ENCODE results near the gene WSB2.
"Not testable (repeated sequence)": the region's sequence is repeated elsewhere in the genome, so short reads cannot be mapped to it uniquely, and the experiment has no call there.

WSB2 gene

DNA sequence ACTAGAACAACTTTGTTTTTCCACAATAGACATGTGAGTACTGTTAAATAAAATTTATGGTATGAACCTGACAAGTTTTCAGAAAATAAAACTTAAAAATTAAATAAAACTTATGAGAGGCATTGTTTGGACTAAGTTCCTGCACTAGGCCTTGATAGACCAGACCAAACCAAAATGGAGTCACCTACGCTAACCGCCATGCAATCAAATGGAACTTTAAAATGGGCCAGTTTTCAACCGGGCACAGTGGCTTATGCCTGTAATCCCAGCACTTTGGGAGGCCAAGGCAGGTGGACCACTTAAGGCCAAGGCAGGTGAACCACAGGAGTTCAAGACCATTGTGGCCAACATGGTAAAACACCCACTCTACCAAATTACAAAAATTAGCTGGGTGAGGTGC is 49.6 kb downstream of the WSB2 start:
- Histone ChIP-seq H3F3A (ENCODE audit: control insufficient read depth, insufficient read depth) (no peaks in the 10 kb centered on the region), H3K4me1 (ENCODE audit: control insufficient read depth, low read length) (peaks cover 5% of the 10 kb centered on the region), H3K36me3 (ENCODE audit: control insufficient read depth, low read length) (no peaks in the 10 kb centered on the region), H3K79me2 (ENCODE audit: control insufficient read depth, low read length) (no peaks in the 10 kb centered on the region), H3K9me3 (ENCODE audit: control insufficient read depth, insufficient read depth, low read length) (no peaks in the 10 kb centered on the region), H4K20me1 (ENCODE audit: control insufficient read depth, insufficient read depth, low read depth, low read length) (no peaks in the 10 kb centered on the region), H3K4me2 (ENCODE audit: low read length) (no peak overlapping the region), H3K4me3 (ENCODE audit: low read length) (no peak overlapping the region), H3K27ac (ENCODE audit: low read depth, low read length) (no peak overlapping the region), H3K27me3 (ENCODE audit: control insufficient read depth, low read length) (peaks cover 6% of the 10 kb centered on the region), H3K9me2 (replicated peaks; ENCODE audit: control insufficient read depth, low read length) (no peaks in the 10 kb centered on the region)
- TF ChIP-seq, protein P1, sequence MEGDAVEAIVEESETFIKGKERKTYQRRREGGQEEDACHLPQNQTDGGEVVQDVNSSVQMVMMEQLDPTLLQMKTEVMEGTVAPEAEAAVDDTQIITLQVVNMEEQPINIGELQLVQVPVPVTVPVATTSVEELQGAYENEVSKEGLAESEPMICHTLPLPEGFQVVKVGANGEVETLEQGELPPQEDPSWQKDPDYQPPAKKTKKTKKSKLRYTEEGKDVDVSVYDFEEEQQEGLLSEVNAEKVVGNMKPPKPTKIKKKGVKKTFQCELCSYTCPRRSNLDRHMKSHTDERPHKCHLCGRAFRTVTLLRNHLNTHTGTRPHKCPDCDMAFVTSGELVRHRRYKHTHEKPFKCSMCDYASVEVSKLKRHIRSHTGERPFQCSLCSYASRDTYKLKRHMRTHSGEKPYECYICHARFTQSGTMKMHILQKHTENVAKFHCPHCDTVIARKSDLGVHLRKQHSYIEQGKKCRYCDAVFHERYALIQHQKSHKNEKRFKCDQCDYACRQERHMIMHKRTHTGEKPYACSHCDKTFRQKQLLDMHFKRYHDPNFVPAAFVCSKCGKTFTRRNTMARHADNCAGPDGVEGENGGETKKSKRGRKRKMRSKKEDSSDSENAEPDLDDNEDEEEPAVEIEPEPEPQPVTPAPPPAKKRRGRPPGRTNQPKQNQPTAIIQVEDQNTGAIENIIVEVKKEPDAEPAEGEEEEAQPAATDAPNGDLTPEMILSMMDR (IDR thresholded peaks at IDR 0.05; ENCODE audit: low read depth, low read length, poor library complexity, severe bottlenecking): no peak
- TF ChIP-seq EZH2phosphoT487 (IDR thresholded peaks at IDR 0.05; ENCODE audit: borderline replicate concordance, low read length): no peak

DNA sequence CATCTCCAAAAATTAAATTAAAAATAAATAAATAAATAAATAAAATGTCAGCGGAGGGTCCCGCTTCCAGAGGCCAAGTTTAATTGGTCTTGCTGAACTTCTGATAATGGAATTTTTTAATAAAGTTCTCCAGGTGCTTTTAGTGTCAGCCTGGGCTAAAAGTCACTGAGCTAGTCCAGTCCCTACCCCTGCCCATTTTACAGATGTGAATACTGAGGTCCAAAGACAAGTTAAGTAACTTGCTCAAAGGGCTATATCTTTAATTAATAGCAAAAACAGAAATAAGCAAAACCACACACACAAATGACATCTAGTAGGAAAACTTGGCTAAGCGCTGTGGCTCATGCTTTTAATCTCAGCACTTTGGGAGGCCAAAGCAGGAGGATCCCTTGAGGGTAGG is 50.1 kb downstream of the WSB2 start:
- no peak overlapping the region for H3K4me2 ChIP-seq (ENCODE audit: low read length)
- H3K4me3 ChIP-seq (ENCODE audit: low read length): no peak overlapping the region
- H3K79me2 ChIP-seq (ENCODE audit: control insufficient read depth, low read length): no peaks in the 10 kb centered on the region
- H3K27ac ChIP-seq (ENCODE audit: low read depth, low read length): no peak overlapping the region
- no peaks in the 10 kb centered on the region for H4K20me1 ChIP-seq (ENCODE audit: control insufficient read depth, insufficient read depth, low read depth, low read length)
- no peaks in the 10 kb centered on the region for H3K9me2 ChIP-seq (replicated peaks; ENCODE audit: control insufficient read depth, low read length)
- H3K27me3 ChIP-seq (ENCODE audit: control insufficient read depth, low read length): peaks cover 6% of the 10 kb centered on the region
- TF ChIP-seq EZH2phosphoT487 (IDR thresholded peaks at IDR 0.05; ENCODE audit: borderline replicate concordance, low read length): no peak
- TF ChIP-seq, protein P1 (IDR thresholded peaks at IDR 0.05; ENCODE audit: low read depth, low read length, poor library complexity, severe bottlenecking): no peak
- H3F3A ChIP-seq (ENCODE audit: control insufficient read depth, insufficient read depth): no peaks in the 10 kb centered on the region
- 0 out of 2 replicates have a peak, but pooled peaks cover under 1% of the 10 kb centered on the region for H3K4me1 ChIP-seq (ENCODE audit: control insufficient read depth, low read length)
- no peaks in the 10 kb centered on the region for H3K36me3 ChIP-seq (ENCODE audit: control insufficient read depth, low read length)
- no peaks in the 10 kb centered on the region for H3K9me3 ChIP-seq (ENCODE audit: control insufficient read depth, insufficient read depth, low read length)

DNA sequence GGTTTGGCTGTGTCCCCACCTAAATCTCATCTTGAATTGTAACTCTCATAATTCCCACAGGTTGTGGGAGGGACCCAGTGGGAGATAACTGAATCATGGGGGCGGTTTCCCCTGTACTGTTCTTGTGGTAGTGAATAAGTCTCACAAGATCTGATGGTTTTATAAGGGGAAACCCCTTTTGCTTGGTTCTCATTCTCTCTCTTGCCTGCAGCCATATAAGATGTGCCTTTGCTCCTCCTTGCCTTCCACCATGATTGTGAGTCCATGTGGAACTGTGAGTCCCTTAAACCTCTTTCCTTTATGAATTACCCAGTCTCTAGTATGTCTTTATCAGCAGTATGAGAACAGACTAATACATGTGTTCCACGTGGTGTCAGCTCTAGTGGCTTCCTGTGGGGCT is 61.2 kb downstream of the WSB2 start:
- not testable (repeated sequence) for H3K27ac ChIP-seq (ENCODE audit: low read depth, low read length); H3K36me3 ChIP-seq (ENCODE audit: control insufficient read depth, low read length); H3K4me2 ChIP-seq (ENCODE audit: low read length); H3K9me2 ChIP-seq (replicated peaks; ENCODE audit: control insufficient read depth, low read length); H3K4me3 ChIP-seq (ENCODE audit: low read length); H4K20me1 ChIP-seq (ENCODE audit: control insufficient read depth, insufficient read depth, low read depth, low read length); H3K79me2 ChIP-seq (ENCODE audit: control insufficient read depth, low read length); H3K4me1 ChIP-seq (ENCODE audit: control insufficient read depth, low read length); H3K9me3 ChIP-seq (ENCODE audit: control insufficient read depth, insufficient read depth, low read length); H3K27me3 ChIP-seq (ENCODE audit: control insufficient read depth, low read length); H3F3A ChIP-seq (ENCODE audit: control insufficient read depth, insufficient read depth)

- H3K4me1 ChIP-seq (ENCODE audit: control insufficient read depth, low read length): no peaks in the 10 kb centered on the region
- H3K27ac ChIP-seq (ENCODE audit: low read depth, low read length): no peak overlapping the region
- H3K36me3 ChIP-seq (ENCODE audit: control insufficient read depth, low read length): no peaks in the 10 kb centered on the region
- peaks cover 10% of the 10 kb centered on the region; the same call in 1 of the 2 replicates for H3K27me3 ChIP-seq (ENCODE audit: control insufficient read depth, low read length)
- H3K4me3 ChIP-seq (ENCODE audit: low read length): no peak overlapping the region
- H3K9me2 ChIP-seq (replicated peaks; ENCODE audit: control insufficient read depth, low read length): no peaks in the 10 kb centered on the region
- H3K4me2 ChIP-seq (ENCODE audit: low read length): no peak overlapping the region
- no peaks in the 10 kb centered on the region for H3K9me3 ChIP-seq (ENCODE audit: control insufficient read depth, insufficient read depth, low read length)
- TF ChIP-seq, protein P1 (IDR thresholded peaks at IDR 0.05; ENCODE audit: low read depth, low read length, poor library complexity, severe bottlenecking): no peak
- TF ChIP-seq EZH2phosphoT487 (IDR thresholded peaks at IDR 0.05; ENCODE audit: borderline replicate concordance, low read length): no peak
- no peaks in the 10 kb centered on the region for H4K20me1 ChIP-seq (ENCODE audit: control insufficient read depth, insufficient read depth, low read depth, low read length)
- H3F3A ChIP-seq (ENCODE audit: control insufficient read depth, insufficient read depth): no peaks in the 10 kb centered on the region
- no peaks in the 10 kb centered on the region for H3K79me2 ChIP-seq (ENCODE audit: control insufficient read depth, low read length)
Observed at GRCh38 chr12:117998719-117999118, 62.3 kb downstream of the WSB2 start.

All from DOHH2 (cell line).